Measurements from ENCODE around the gene NFIC.

- TF ChIP-seq, protein P1, sequence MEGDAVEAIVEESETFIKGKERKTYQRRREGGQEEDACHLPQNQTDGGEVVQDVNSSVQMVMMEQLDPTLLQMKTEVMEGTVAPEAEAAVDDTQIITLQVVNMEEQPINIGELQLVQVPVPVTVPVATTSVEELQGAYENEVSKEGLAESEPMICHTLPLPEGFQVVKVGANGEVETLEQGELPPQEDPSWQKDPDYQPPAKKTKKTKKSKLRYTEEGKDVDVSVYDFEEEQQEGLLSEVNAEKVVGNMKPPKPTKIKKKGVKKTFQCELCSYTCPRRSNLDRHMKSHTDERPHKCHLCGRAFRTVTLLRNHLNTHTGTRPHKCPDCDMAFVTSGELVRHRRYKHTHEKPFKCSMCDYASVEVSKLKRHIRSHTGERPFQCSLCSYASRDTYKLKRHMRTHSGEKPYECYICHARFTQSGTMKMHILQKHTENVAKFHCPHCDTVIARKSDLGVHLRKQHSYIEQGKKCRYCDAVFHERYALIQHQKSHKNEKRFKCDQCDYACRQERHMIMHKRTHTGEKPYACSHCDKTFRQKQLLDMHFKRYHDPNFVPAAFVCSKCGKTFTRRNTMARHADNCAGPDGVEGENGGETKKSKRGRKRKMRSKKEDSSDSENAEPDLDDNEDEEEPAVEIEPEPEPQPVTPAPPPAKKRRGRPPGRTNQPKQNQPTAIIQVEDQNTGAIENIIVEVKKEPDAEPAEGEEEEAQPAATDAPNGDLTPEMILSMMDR (IDR thresholded peaks at IDR 0.05): no peak
- TF ChIP-seq POLR2A (IDR thresholded peaks at IDR 0.05) (no peak), POLR2AphosphoS5 (IDR thresholded peaks at IDR 0.05) (no peak)
Observed at GRCh38 chr19:3359919-3360420, 6.4 kb upstream of the NFIC start.

Measured in gastroesophageal sphincter (tissue), 3 donors.